ENCODE data around the gene NUDT14. TPM values are rescaled to one million over a fixed set of nuclear protein-coding genes. Genes with fewer than 3 reads are reported as not detected.

The NUDT14 gene
- total RNA-seq, 1 donor from 2014 or later = 37.4 TPM

DNA sequence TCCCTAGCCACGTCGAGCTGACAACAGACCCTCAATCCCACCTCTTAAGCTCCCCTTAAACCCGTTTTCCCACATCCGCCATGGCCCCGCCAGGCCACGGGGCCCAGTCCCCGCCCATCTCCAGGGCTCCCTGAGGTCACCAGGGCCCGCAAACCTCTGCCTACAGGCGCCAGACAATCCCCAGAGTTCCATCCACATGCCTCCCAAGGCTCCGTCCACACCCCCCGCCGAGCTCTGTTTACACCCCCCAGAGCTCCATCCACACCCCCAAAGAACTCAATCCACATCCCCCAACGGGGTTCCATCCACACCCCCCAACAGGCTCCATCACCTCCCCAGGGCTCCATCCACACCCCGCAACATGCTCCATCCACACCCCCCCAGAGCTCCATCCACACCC lies 21.8 kb downstream of the NUDT14 start:
- Mint-ChIP-seq H3K36me3 (ENCODE audit: low read depth) (peaks cover 2% of the 10 kb centered on the region), H3K27ac (ENCODE audit: unreplicated experiment) (no peak overlapping the region), H3K27me3 (ENCODE audit: low read depth) (no peaks in the 10 kb centered on the region), H3K4me3 (ENCODE audit: unreplicated experiment) (no peak overlapping the region), H3K4me1 (ENCODE audit: low read depth) (no peaks in the 10 kb centered on the region), H3K9me3 (ENCODE audit: low read depth) (no peaks in the 10 kb centered on the region)
- TF ChIP-seq CTCF (IDR thresholded peaks at IDR 0.05) = no peak
- DNase-seq (ENCODE audit: low spot score) = no peak

- no peak for DNase-seq (ENCODE audit: low spot score)
- TF ChIP-seq CTCF (IDR thresholded peaks at IDR 0.05) = no peak
- H3K36me3 Mint-ChIP-seq (ENCODE audit: low read depth) = peaks cover 2% of the 10 kb centered on the region
- no peaks in the 10 kb centered on the region for H3K27me3 Mint-ChIP-seq (ENCODE audit: low read depth)
- H3K9me3 Mint-ChIP-seq (ENCODE audit: low read depth) = no peaks in the 10 kb centered on the region
- no peak overlapping the region for H3K27ac Mint-ChIP-seq (ENCODE audit: unreplicated experiment)
- H3K4me3 Mint-ChIP-seq (ENCODE audit: unreplicated experiment) = no peak overlapping the region
- no peaks in the 10 kb centered on the region for H3K4me1 Mint-ChIP-seq (ENCODE audit: low read depth)
Measured at GRCh38 chr14:105158794-105159193, 22.3 kb downstream of the NUDT14 start.

- DNase-seq (ENCODE audit: low spot score) = no peak
- no peaks in the 10 kb centered on the region for H3K9me3 Mint-ChIP-seq (ENCODE audit: low read depth)
- H3K27me3 Mint-ChIP-seq (ENCODE audit: low read depth) = no peaks in the 10 kb centered on the region
- H3K27ac Mint-ChIP-seq (ENCODE audit: unreplicated experiment) = no peak overlapping the region
- H3K4me1 Mint-ChIP-seq (ENCODE audit: low read depth) = no peaks in the 10 kb centered on the region
- TF ChIP-seq CTCF (IDR thresholded peaks at IDR 0.05) = no peak
- no peak overlapping the region for H3K4me3 Mint-ChIP-seq (ENCODE audit: unreplicated experiment)
- H3K36me3 Mint-ChIP-seq (ENCODE audit: low read depth) = peaks cover 3% of the 10 kb centered on the region
Measured at GRCh38 chr14:105157872-105158271, 23.2 kb downstream of the NUDT14 start.

GRCh38 chr14:105156414-105157375 lies 24.4 kb downstream of the NUDT14 start:
- H3K4me1 Mint-ChIP-seq (ENCODE audit: low read depth) = no peaks in the 10 kb centered on the region
- H3K36me3 Mint-ChIP-seq (ENCODE audit: low read depth) = peaks cover 3% of the 10 kb centered on the region
- H3K27me3 Mint-ChIP-seq (ENCODE audit: low read depth) = no peaks in the 10 kb centered on the region
- H3K4me3 Mint-ChIP-seq (ENCODE audit: unreplicated experiment) = no peak overlapping the region
- H3K9me3 Mint-ChIP-seq (ENCODE audit: low read depth) = no peaks in the 10 kb centered on the region
- no peak for TF ChIP-seq CTCF (IDR thresholded peaks at IDR 0.05)
- H3K27ac Mint-ChIP-seq (ENCODE audit: unreplicated experiment) = no peak overlapping the region
- no peak for DNase-seq (ENCODE audit: low spot score)

- no peak for DNase-seq (ENCODE audit: low spot score)
- Mint-ChIP-seq H3K4me3 (ENCODE audit: unreplicated experiment) (no peak overlapping the region), H3K27me3 (ENCODE audit: low read depth) (no peaks in the 10 kb centered on the region), H3K4me1 (ENCODE audit: low read depth) (no peaks in the 10 kb centered on the region), H3K9me3 (ENCODE audit: low read depth) (no peaks in the 10 kb centered on the region), H3K36me3 (ENCODE audit: low read depth) (peaks cover 3% of the 10 kb centered on the region), H3K27ac (ENCODE audit: unreplicated experiment) (no peak overlapping the region)
- TF ChIP-seq CTCF (IDR thresholded peaks at IDR 0.05) = no peak
Measured at GRCh38 chr14:105155681-105156413, 25.3 kb downstream of the NUDT14 start.

Data from chondrocyte (in vitro differentiated cells).